Vagina (tissue), 2 donors: ENCODE results near the gene DNAH9. TPM values are rescaled to one million over a fixed set of nuclear protein-coding genes. Genes with fewer than 3 reads are reported as not detected.

Experiments used
- DNase-seq, 2 donors: peaks; one replicate each; pipeline ENCODE4 v3.0.0-alpha.2; 2017; ENCODE audit errors: extremely low spot score in 2 of 2
- H3K27ac ChIP-seq: fragments of 200-600 bp; sonication (generic); one replicate; pipeline ENCODE4 v1.5.1; 2019
- H3K27me3 ChIP-seq: fragments of 200-600 bp; sonication (generic); one replicate; pipeline ENCODE4 v1.5.1; 2019
- H3K36me3 ChIP-seq, 2 donors: fragments of 200-600 bp; sonication (generic); one replicate each; pipeline ENCODE4 v1.5.1; 2017 to 2019
- H3K4me1 ChIP-seq: fragments of 200-600 bp; sonication (generic); one replicate; pipeline ENCODE4 v1.5.1; 2019
- H3K4me3 ChIP-seq, 2 donors: fragments of 200-600 bp; sonication (generic); 1 replicate in 1 of 2; 2 replicates in 1 of 2; pipeline ENCODE4 v1.5.1; 2016 to 2019
- H3K9me3 ChIP-seq: fragments of 200-600 bp; sonication (generic); one replicate; pipeline ENCODE4 v1.5.1; 2019
- POLR2A ChIP-seq, 2 donors: fragments of 450-650 bp; IDR thresholded peaks; one replicate each; pipeline ENCODE4 v1.6.1; 2017; ENCODE audit warnings: antibody characterized with exemption in 2 of 2, mild to moderate bottlenecking in 2 of 2, moderate library complexity in 2 of 2
- POLR2AphosphoS5 ChIP-seq, 2 donors: sonication (generic); formaldehyde crosslinking; IDR thresholded peaks; one replicate each; pipeline ENCODE4 v1.9.0; 2017; ENCODE audit warnings: antibody characterized with exemption in 2 of 2, mild to moderate bottlenecking in 2 of 2, low read depth in 1 of 2; ENCODE audit not compliant: insufficient read depth in 1 of 2
- intact Hi-C: fragments of 100-400 bp; cut with DNase I; formaldehyde crosslinking; loops from one replicate; pipeline ENCODE4 v1.15.1; 2023
- total RNA-seq: library from RNA; depleted of rRNA; stranded (reverse); fragments of >200 nt; gene quantifications from one replicate; pipeline ENCODE4 v1.2.3, GENCODE V29; 2016
- TF ChIP-seq, protein P1 (sequence below), 3 experiments: fragments of 450-650 bp in 2 of 3; fragments of 200-600 bp in 1 of 3; sonication (generic) in 1 of 3; IDR thresholded peaks; one replicate each; pipeline ENCODE4 v1.5.1; 2017 to 2019; ENCODE audit warnings: antibody characterized with exemption in 3 of 3, mild to moderate bottlenecking in 2 of 3, moderate library complexity in 2 of 3

DNAH9 gene
- total RNA-seq, 1 donor from 2014 or later = not detected

DNA sequence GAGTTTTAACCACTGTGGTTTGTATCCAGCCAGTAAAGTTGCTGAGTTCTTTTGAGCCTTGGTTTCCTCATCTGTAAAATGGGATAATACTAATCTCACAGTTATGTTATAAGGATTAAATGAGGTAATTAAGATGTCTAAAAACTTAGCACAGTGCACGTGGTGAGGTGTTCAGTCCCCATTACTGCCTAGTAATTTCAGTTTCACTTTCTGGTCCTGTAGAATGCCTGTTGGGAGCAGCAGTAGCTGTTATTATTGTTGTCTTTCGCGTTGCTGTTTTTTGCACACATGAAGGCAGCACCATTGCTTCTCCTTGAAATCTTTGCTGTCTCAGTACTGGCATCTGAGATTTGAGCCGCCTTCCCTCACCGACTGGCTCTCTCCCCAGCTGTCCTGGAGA lies 182.4 kb downstream of the DNAH9 start:
- H3K27ac ChIP-seq = peak overlapping the region; percentile 24
- no peak for DNase-seq
- no peaks in the 10 kb centered on the region for H3K4me1 ChIP-seq
- intact Hi-C loops = no loop called here
- no peaks in the 10 kb centered on the region for H3K9me3 ChIP-seq
- TF ChIP-seq POLR2A (IDR thresholded peaks at IDR 0.05) (no peak), POLR2AphosphoS5 (IDR thresholded peaks at IDR 0.05; ENCODE audit: insufficient read depth in 1 of 2, low read depth in 1 of 2) (no peak)
- TF ChIP-seq, protein P1, sequence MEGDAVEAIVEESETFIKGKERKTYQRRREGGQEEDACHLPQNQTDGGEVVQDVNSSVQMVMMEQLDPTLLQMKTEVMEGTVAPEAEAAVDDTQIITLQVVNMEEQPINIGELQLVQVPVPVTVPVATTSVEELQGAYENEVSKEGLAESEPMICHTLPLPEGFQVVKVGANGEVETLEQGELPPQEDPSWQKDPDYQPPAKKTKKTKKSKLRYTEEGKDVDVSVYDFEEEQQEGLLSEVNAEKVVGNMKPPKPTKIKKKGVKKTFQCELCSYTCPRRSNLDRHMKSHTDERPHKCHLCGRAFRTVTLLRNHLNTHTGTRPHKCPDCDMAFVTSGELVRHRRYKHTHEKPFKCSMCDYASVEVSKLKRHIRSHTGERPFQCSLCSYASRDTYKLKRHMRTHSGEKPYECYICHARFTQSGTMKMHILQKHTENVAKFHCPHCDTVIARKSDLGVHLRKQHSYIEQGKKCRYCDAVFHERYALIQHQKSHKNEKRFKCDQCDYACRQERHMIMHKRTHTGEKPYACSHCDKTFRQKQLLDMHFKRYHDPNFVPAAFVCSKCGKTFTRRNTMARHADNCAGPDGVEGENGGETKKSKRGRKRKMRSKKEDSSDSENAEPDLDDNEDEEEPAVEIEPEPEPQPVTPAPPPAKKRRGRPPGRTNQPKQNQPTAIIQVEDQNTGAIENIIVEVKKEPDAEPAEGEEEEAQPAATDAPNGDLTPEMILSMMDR (IDR thresholded peaks at IDR 0.05) = no peak
- no peaks in the 10 kb centered on the region for H3K36me3 ChIP-seq
- no peaks in the 10 kb centered on the region for H3K27me3 ChIP-seq
- no peak overlapping the region for H3K4me3 ChIP-seq

DNA sequence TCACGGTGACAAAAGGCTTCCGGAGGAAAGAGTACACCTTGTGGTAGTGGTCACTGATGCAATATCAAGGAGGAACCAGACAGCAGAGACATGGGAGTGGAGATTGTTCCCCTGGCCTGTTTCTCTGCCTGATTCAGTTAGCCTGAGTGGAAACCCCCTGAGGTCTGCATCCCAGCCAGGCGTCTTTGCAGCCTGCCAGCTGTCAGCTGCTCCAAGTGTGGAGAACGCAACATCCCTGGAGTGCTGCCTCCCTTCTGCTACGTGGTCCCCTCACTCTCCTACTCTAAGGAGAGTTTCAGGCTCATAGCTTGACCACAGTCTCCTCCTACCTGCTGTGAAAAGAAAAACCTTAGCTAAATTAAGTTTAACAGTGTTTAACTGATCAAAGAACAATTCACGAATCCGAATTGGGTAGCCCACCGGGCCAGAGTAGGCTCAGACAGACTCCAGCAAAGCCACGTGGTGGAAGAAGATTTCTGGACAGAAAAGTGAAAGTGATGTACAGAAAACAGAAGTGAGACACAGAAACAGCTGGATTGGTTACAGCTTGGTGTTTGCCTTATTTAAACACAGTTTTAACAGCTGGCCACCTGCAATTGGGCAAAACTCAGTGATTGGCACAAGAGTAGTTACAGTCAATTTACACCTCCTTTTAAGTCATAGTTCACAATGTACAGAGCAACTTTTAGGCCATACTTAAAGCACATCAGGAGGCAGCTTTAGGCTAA lies 188.6 kb downstream of the DNAH9 start:
- no peaks in the 10 kb centered on the region for H3K4me1 ChIP-seq
- H3K4me3 ChIP-seq = no peak overlapping the region
- H3K27me3 ChIP-seq = no peaks in the 10 kb centered on the region
- intact Hi-C loops = no loop called here
- peak in 1 of 2 donors; percentile 74 for DNase-seq
- H3K9me3 ChIP-seq = no peaks in the 10 kb centered on the region
- TF ChIP-seq POLR2AphosphoS5 (IDR thresholded peaks at IDR 0.05; ENCODE audit: insufficient read depth in 1 of 2, low read depth in 1 of 2) = no peak
- no peak for TF ChIP-seq POLR2A (IDR thresholded peaks at IDR 0.05)
- TF ChIP-seq, protein P1 (IDR thresholded peaks at IDR 0.05) = no peak
- H3K27ac ChIP-seq = no peak overlapping the region
- no peaks in the 10 kb centered on the region for H3K36me3 ChIP-seq

DNA sequence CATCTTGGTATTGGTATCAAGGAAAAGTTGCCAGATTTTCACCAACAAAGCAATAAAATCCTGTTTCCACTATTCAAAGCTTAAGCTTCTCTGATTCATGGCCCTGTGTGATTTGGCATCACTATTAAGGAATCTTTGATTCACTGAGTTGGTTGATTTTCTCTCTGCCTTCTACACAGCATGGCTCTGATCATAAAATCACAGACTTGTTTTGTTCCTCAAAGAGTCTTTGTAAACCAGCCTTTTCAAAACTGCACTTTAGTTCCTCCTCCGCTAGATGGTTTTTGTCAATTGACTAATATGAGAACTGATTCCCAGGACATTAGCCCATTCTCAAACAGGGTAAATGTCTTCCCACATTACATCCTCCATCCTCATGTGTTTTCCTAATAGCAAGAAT lies 197.6 kb downstream of the DNAH9 start:
- H3K4me1 ChIP-seq = no peaks in the 10 kb centered on the region
- H3K27me3 ChIP-seq = no peaks in the 10 kb centered on the region
- H3K4me3 ChIP-seq = no peak overlapping the region
- H3K9me3 ChIP-seq = no peaks in the 10 kb centered on the region
- H3K27ac ChIP-seq = no peak overlapping the region
- TF ChIP-seq POLR2AphosphoS5 (IDR thresholded peaks at IDR 0.05; ENCODE audit: insufficient read depth in 1 of 2, low read depth in 1 of 2) (no peak), POLR2A (IDR thresholded peaks at IDR 0.05) (no peak)
- TF ChIP-seq, protein P1 (IDR thresholded peaks at IDR 0.05) = no peak
- no peak for DNase-seq
- intact Hi-C loops = no loop called here
- H3K36me3 ChIP-seq = no peaks in the 10 kb centered on the region

DNA sequence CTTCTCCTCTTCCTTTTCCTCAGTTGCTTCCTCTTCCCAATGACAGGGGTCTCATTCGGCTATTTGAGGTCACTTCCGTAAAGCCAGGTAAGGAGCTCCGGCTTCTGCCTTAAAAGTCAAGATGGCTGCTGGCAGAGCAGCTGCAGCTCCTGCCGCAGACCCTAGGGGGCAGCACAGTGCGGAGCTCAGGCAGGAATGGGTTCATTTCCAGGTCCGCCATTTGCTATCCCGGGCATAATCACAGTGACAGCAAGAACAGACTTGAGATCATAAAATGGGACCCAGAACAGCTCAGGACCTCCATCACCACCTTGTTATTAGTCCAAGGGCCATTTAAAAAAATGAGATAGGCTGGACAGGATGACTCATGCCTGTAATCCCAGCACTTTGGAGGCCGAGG lies 199.5 kb downstream of the DNAH9 start:
- intact Hi-C loops = no loop called here
- no peak for DNase-seq
- TF ChIP-seq POLR2A (IDR thresholded peaks at IDR 0.05) = no peak
- TF ChIP-seq, protein P1 (IDR thresholded peaks at IDR 0.05) = no peak
- no peak for TF ChIP-seq POLR2AphosphoS5 (IDR thresholded peaks at IDR 0.05; ENCODE audit: insufficient read depth in 1 of 2, low read depth in 1 of 2)
- H3K9me3 ChIP-seq = no peaks in the 10 kb centered on the region
- no peaks in the 10 kb centered on the region for H3K27me3 ChIP-seq
- H3K36me3 ChIP-seq = no peaks in the 10 kb centered on the region
- H3K4me1 ChIP-seq = no peaks in the 10 kb centered on the region
- no peak overlapping the region for H3K4me3 ChIP-seq
- no peak overlapping the region for H3K27ac ChIP-seq

DNA sequence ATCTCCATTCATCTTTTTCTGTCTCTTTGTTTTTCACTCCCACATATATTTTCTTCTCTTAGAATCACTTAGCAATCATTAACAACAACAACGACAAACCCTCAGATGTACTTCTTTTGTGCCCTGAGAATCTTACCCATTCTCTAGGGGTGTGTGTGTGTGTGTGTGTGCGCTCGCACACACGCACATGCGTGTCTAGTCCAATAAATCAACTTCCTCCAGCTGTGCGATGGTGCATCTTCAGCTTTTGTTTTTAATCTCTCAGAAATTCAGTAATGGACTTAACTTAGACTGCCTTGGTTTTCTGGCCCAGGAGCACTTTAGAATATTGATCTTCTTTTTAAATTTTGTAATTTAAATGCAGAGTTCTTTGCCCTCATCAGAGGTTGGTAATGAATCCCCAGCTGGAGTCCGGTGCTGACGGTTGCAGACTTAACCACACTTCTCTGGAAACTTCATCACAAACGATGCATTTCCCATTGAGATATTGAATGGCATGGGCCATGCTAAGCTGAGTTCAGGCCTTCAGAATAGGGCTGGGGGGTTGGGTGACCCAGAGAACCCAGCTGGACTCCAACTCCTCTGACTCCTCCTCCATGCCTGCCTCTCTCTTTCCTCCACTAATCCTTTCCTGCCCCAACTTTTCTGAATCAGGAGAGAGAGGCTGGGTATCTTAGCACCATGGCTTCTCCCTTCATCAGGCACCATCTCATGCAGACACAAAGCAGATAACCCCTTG lies 205.1 kb downstream of the DNAH9 start:
- Histone ChIP-seq H3K4me1 (no peaks in the 10 kb centered on the region), H3K9me3 (no peaks in the 10 kb centered on the region), H3K27ac (no peak overlapping the region), H3K27me3 (no peaks in the 10 kb centered on the region), H3K36me3 (no peaks in the 10 kb centered on the region), H3K4me3 (no peak overlapping the region)
- intact Hi-C loops = no loop called here
- TF ChIP-seq POLR2AphosphoS5 (IDR thresholded peaks at IDR 0.05; ENCODE audit: insufficient read depth in 1 of 2, low read depth in 1 of 2) = no peak
- TF ChIP-seq, protein P1 (IDR thresholded peaks at IDR 0.05) = no peak
- TF ChIP-seq POLR2A (IDR thresholded peaks at IDR 0.05) = no peak
- DNase-seq = no peak
